Thyroid gland (tissue), 4 donors: ENCODE data around the gene MOB3A. TPM values are rescaled to one million over a fixed set of nuclear protein-coding genes. Genes with fewer than 3 reads are reported as not detected.

Experiments used
- DNase-seq, 2 donors: peaks; one replicate each; pipeline ENCODE4 v3.0.0-alpha.2; 2019
- H3K27ac ChIP-seq, 3 donors: fragments of 200-600 bp; sonication (generic); 1 replicate in 2 of 3; 2 replicates in 1 of 3; pipeline ENCODE4 v1.5.1; 2016 to 2019; ENCODE audit warnings: mild to moderate bottlenecking in 1 of 3, moderate library complexity in 1 of 3
- H3K27me3 ChIP-seq: fragments of 200-600 bp; sonication (generic); one replicate; pipeline ENCODE4 v1.5.1; 2019
- H3K36me3 ChIP-seq, 2 donors: fragments of 200-600 bp; sonication (generic); one replicate each; pipeline ENCODE4 v1.5.1; 2016 to 2019
- H3K4me1 ChIP-seq, 2 donors: fragments of 200-600 bp; sonication (generic); one replicate each; pipeline ENCODE4 v1.5.1; 2017 to 2019
- H3K4me3 ChIP-seq, 3 donors: fragments of 200-600 bp; sonication (generic); replicated peaks in 1 of 3; 1 replicate in 2 of 3; 2 replicates in 1 of 3; pipeline ENCODE4 v1.5.1; 2016; ENCODE audit warnings: mild to moderate bottlenecking in 1 of 3
- H3K9me3 ChIP-seq: fragments of 200-600 bp; sonication (generic); one replicate; pipeline ENCODE4 v1.5.1; 2017
- CTCF ChIP-seq, 6 experiments: fragments of 200-600 bp in 3 of 6; fragments of 450-650 bp in 3 of 6; sonication (generic) in 3 of 6; IDR thresholded peaks; one replicate each; pipeline ENCODE4 v1.5.1; 2016 to 2019; ENCODE audit warnings: antibody characterized with exemption in 6 of 6, mild to moderate bottlenecking in 2 of 6, inconsistent platforms in 1 of 6, moderate library complexity in 1 of 6
- POLR2A ChIP-seq, 2 donors: fragments of 450-650 bp; IDR thresholded peaks; one replicate each; pipeline ENCODE4 v1.6.1; 2017; ENCODE audit warnings: antibody characterized with exemption in 2 of 2, mild to moderate bottlenecking in 2 of 2, moderate library complexity in 1 of 2
- WGBS, 2 donors: methylation state at CpG; one replicate each; pipeline ENCODE4 v1.1.5; 2017; 5-methylcytosine and 5-hydroxymethylcytosine counted together
- intact Hi-C: fragments of 100-400 bp; cut with DNase I; formaldehyde crosslinking; loops from one replicate; pipeline ENCODE4 v1.15.1; 2023
- total RNA-seq, 4 donors: library from RNA; depleted of rRNA; stranded (reverse); fragments of >200 nt; gene quantifications; one replicate each; pipeline ENCODE4 v1.2.3, GENCODE V29; 2016

Gene MOB3A
- total RNA-seq, 4 donors from 2014 or later: 18.5 to 40.4 (median 26.6) TPM

GRCh38 chr19:2070986-2071673 lies 25.0 kb downstream of the MOB3A start:
- no peak for TF ChIP-seq POLR2A (IDR thresholded peaks at IDR 0.05)
- TF ChIP-seq CTCF (IDR thresholded peaks at IDR 0.05): no peak
- 90 to 94% methylated on average over 10 to 19 of the region's 19 CpGs for WGBS, 2 donors
- Histone ChIP-seq H3K36me3 (peaks cover 26 to 39% of the 10 kb centered on the region in 2 donors), H3K27me3 (no peaks in the 10 kb centered on the region), H3K4me1 (peaks cover 3 to 7% of the 10 kb centered on the region in 2 donors), H3K27ac (no peak overlapping the region), H3K4me3 (no peak overlapping the region), H3K9me3 (no peaks in the 10 kb centered on the region)
- no peak for DNase-seq
- intact Hi-C loops: loop anchor here (2.0 kb wide), 1 partner anchor 50 kb away; no protein-coding TSS in a partner anchor

GRCh38 chr19:2070436-2070827 lies 25.7 kb downstream of the MOB3A start:
- no peaks in the 10 kb centered on the region for H3K9me3 ChIP-seq
- H3K4me3 ChIP-seq: no peak overlapping the region
- peaks cover 24 to 35% of the 10 kb centered on the region in 2 donors for H3K36me3 ChIP-seq
- H3K4me1 ChIP-seq: peaks cover 3 to 7% of the 10 kb centered on the region in 2 donors
- no peak for DNase-seq
- intact Hi-C loops: loop anchor here (2.0 kb wide), 1 partner anchor 50 kb away; no protein-coding TSS in a partner anchor
- WGBS, 2 donors: 89 to 91% methylated on average over 10 of the region's 10 CpGs
- no peaks in the 10 kb centered on the region for H3K27me3 ChIP-seq
- H3K27ac ChIP-seq: no peak overlapping the region
- TF ChIP-seq CTCF (IDR thresholded peaks at IDR 0.05) (no peak), POLR2A (IDR thresholded peaks at IDR 0.05) (no peak)

GRCh38 chr19:2064788-2065524 lies 31.2 kb downstream of the MOB3A start:
- Histone ChIP-seq H3K4me3 (no peak overlapping the region), H3K9me3 (no peaks in the 10 kb centered on the region), H3K36me3 (no peaks in the 10 kb centered on the region), H3K4me1 (peaks cover 20 to 23% of the 10 kb centered on the region in 2 donors), H3K27ac (peak overlapping the region in 2 of 3 donors; percentile 20 to 57), H3K27me3 (no peaks in the 10 kb centered on the region)
- intact Hi-C loops: loop anchor here (5.0 kb wide), 1 partner anchor 138 kb away; no protein-coding TSS in a partner anchor
- TF ChIP-seq POLR2A (IDR thresholded peaks at IDR 0.05): no peak
- TF ChIP-seq CTCF (IDR thresholded peaks at IDR 0.05): no peak
- WGBS, 2 donors: 90 to 97% methylated on average over 15 to 19 of the region's 38 CpGs
- no peak for DNase-seq

GRCh38 chr19:2064395-2064787 lies 31.7 kb downstream of the MOB3A start:
- H3K4me3 ChIP-seq: no peak overlapping the region
- DNase-seq: no peak
- H3K4me1 ChIP-seq: peaks cover 23 to 24% of the 10 kb centered on the region in 2 donors
- TF ChIP-seq POLR2A (IDR thresholded peaks at IDR 0.05) (no peak), CTCF (IDR thresholded peaks at IDR 0.05) (no peak)
- intact Hi-C loops: no loop called here
- 87 to 94% methylated on average over 12 to 13 of the region's 13 CpGs for WGBS, 2 donors
- H3K27ac ChIP-seq: peak overlapping the region in 2 of 3 donors; percentile 20 to 57
- H3K9me3 ChIP-seq: no peaks in the 10 kb centered on the region
- no peaks in the 10 kb centered on the region for H3K36me3 ChIP-seq
- no peaks in the 10 kb centered on the region for H3K27me3 ChIP-seq

GRCh38 chr19:2063824-2064223 lies 32.3 kb downstream of the MOB3A start:
- WGBS, 2 donors: 90 to 91% methylated on average over 8 of the region's 8 CpGs
- peaks cover 27 to 29% of the 10 kb centered on the region in 2 donors for H3K4me1 ChIP-seq
- intact Hi-C loops: no loop called here
- TF ChIP-seq POLR2A (IDR thresholded peaks at IDR 0.05): no peak
- no peak for TF ChIP-seq CTCF (IDR thresholded peaks at IDR 0.05)
- no peaks in the 10 kb centered on the region for H3K36me3 ChIP-seq
- no peaks in the 10 kb centered on the region for H3K9me3 ChIP-seq
- no peak overlapping the region for H3K27ac ChIP-seq
- H3K27me3 ChIP-seq: no peaks in the 10 kb centered on the region
- H3K4me3 ChIP-seq: no peak overlapping the region
- DNase-seq: no peak
